Body of pancreas (tissue), 4 donors: Measurements from ENCODE around the gene ANKRD40CL. TPM values are rescaled to one million over a fixed set of nuclear protein-coding genes. Genes with fewer than 3 reads are reported as not detected.

Experiments
- ATAC-seq: fragments of 150-250 bp; one replicate; pipeline ENCODE4 v1.9.1; 2016
- DNase-seq, 4 donors: peaks; one replicate each; pipeline ENCODE4 v3.0.0-alpha.2; 2019
- H3K27ac ChIP-seq, 4 donors: fragments of 200-600 bp; sonication (generic); 1 replicate in 3 of 4; 2 replicates in 1 of 4; pipeline versions ENCODE4 v1.5.1 to v1.6.1; 2016 to 2019; ENCODE audit warnings: mild to moderate bottlenecking in 1 of 4, mixed read lengths in 1 of 4, moderate library complexity in 1 of 4
- H3K27me3 ChIP-seq, 2 donors: fragments of 200-600 bp; sonication (generic); one replicate each; pipeline ENCODE4 v1.6.0; 2016; ENCODE audit warnings: mild to moderate bottlenecking in 1 of 2
- H3K36me3 ChIP-seq, 2 donors: fragments of 200-600 bp; sonication (generic); replicated peaks in 1 of 2; 2 replicates each; pipeline ENCODE4 v1.5.1; 2016; ENCODE audit warnings: low read depth in 2 of 2; ENCODE audit not compliant: insufficient read depth in 1 of 2
- H3K4me1 ChIP-seq: fragments of 200-600 bp; sonication (generic); one replicate; pipeline ENCODE4 v1.6.0; 2016
- H3K4me3 ChIP-seq, 2 donors: fragments of 200-600 bp; sonication (generic); 1 replicate in 1 of 2; 2 replicates in 1 of 2; pipeline ENCODE4 v1.5.1; 2016 to 2019
- H3K9me3 ChIP-seq, 3 donors: fragments of 200-600 bp; sonication (generic); 1 replicate in 2 of 3; 2 replicates in 1 of 3; pipeline ENCODE4 v1.5.1; 2016
- CTCF ChIP-seq, 7 experiments: fragments of 450-650 bp in 4 of 7; fragments of 200-600 bp in 3 of 7; sonication (generic) in 3 of 7; IDR thresholded peaks; one replicate each; pipeline ENCODE4 v1.5.1; 2016 to 2019; ENCODE audit warnings: antibody characterized with exemption in 7 of 7
- POLR2A ChIP-seq, 3 donors: fragments of 450-650 bp; IDR thresholded peaks; one replicate each; pipeline ENCODE4 v1.6.1; 2016; ENCODE audit warnings: antibody characterized with exemption in 3 of 3, mild to moderate bottlenecking in 2 of 3
- WGBS, 2 donors: methylation state at CpG; one replicate each; pipeline ENCODE4 v1.1.5; 2017; 5-methylcytosine and 5-hydroxymethylcytosine counted together
- intact Hi-C: fragments of 100-400 bp; cut with DNase I; formaldehyde crosslinking; loops from one replicate; pipeline ENCODE4 v1.15.1; 2023
- total RNA-seq, 2 donors: library from RNA; depleted of rRNA; stranded (reverse); fragments of >200 nt; gene quantifications; one replicate each; pipeline ENCODE4 v1.1.0, GENCODE V29; 2016

ANKRD40CL gene
- total RNA-seq, 2 donors from 2014 or later: 1.6 TPM; not detected in 1

- ATAC-seq (peak; percentile 92), DNase-seq (peak; percentile 88 to 91 (median 89))
- H3K4me1 ChIP-seq: peaks cover 22% of the 10 kb centered on the region
- intact Hi-C loops: loop anchor here (10.0 kb wide), 1 partner anchor 172 kb away; no protein-coding TSS in a partner anchor
- H3K27ac ChIP-seq: no peak overlapping the region
- TF ChIP-seq POLR2A (IDR thresholded peaks at IDR 0.05) (no peak), CTCF (IDR thresholded peaks at IDR 0.05) (peak; percentile 97 to 100 (median 100))
- H3K27me3 ChIP-seq: no peaks in the 10 kb centered on the region
- H3K9me3 ChIP-seq: no peaks in the 10 kb centered on the region
- H3K36me3 ChIP-seq: no peaks in the 10 kb centered on the region
- no peak overlapping the region for H3K4me3 ChIP-seq
- 5 to 14% methylated on average over 7 of the region's 7 CpGs for WGBS, 2 donors
These were observed 15.9 kb upstream of the ANKRD40CL start for GRCh38 chr17:50783193-50783660.

GRCh38 chr17:50781167-50781566 is 13.8 kb upstream of the ANKRD40CL start:
- Histone ChIP-seq H3K9me3 (no peaks in the 10 kb centered on the region), H3K4me1 (peaks cover 21% of the 10 kb centered on the region), H3K36me3 (no peaks in the 10 kb centered on the region), H3K4me3 (no peak overlapping the region), H3K27me3 (no peaks in the 10 kb centered on the region), H3K27ac (no peak overlapping the region)
- DNase-seq (no peak), ATAC-seq (no peak)
- intact Hi-C loops: loop anchor here (10.0 kb wide), 1 partner anchor 174 kb away; no protein-coding TSS in a partner anchor
- WGBS, 2 donors: 57 to 58% methylated on average over 31 to 38 of the region's 38 CpGs
- TF ChIP-seq CTCF (IDR thresholded peaks at IDR 0.05): no peak
- TF ChIP-seq POLR2A (IDR thresholded peaks at IDR 0.05): no peak

DNA sequence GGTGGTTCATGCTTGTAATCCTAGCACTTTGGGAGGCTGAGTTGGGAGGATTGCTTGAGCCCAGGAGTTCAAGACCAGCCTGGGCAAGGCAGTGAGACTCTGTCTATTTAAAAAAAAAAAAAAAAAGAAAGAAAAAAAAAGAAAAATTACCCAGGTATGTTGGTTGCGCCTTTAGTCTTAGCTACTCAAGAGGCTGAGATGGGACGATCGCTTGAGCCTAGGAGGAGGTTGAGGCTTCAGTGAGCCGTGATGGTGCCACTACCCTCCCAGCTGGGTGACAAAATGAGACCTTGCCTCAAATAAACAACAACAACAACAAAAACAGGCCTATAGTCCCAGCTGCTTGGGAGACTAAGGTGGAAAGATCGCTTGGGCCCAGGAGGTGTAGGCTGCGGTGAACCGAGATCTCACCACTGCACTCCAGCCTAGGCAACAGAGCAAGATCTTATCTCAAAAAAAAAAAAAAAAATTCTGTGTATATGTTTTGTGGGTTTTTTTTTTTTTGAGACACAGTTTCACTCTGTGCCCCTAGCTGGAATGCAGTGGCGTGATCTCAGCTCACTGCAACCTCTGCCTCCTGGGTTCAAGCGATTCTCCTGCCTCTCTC is 12.5 kb upstream of the ANKRD40CL start:
- no peaks in the 10 kb centered on the region for H3K36me3 ChIP-seq
- WGBS, 2 donors: 88 to 90% methylated on average over 9 of the region's 9 CpGs
- DNase-seq: no peak
- TF ChIP-seq POLR2A (IDR thresholded peaks at IDR 0.05): no peak
- no peak for TF ChIP-seq CTCF (IDR thresholded peaks at IDR 0.05)
- H3K9me3 ChIP-seq: no peaks in the 10 kb centered on the region
- intact Hi-C loops: loop anchor here (10.0 kb wide), 1 partner anchor 175 kb away; no protein-coding TSS in a partner anchor
- no peak for ATAC-seq
- H3K4me1 ChIP-seq: peaks cover 8% of the 10 kb centered on the region
- H3K27me3 ChIP-seq: no peaks in the 10 kb centered on the region
- no peak overlapping the region for H3K27ac ChIP-seq
- H3K4me3 ChIP-seq: no peak overlapping the region

DNA sequence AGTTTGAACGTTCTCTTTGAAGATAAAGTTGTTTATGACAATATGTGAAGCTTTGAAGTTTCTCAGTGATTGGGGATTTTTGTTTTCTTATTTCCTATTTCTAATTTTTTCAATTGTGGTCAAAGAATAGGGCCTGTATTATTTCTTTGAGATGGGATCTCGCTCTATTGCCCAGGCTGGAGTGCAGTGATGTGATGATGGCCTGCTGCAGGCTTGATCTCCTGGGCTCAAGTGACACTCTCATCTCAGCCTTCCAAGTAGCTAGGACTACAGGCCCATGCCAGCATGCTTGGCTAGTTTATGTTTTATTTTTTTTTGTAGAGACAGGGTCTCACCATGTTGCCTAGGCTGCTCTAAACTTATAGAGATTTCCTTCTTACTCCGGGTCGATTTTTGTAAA is 11.7 kb upstream of the ANKRD40CL start:
- Histone ChIP-seq H3K9me3 (no peaks in the 10 kb centered on the region), H3K27ac (no peak overlapping the region), H3K36me3 (no peaks in the 10 kb centered on the region), H3K4me1 (peaks cover 7% of the 10 kb centered on the region), H3K4me3 (no peak overlapping the region), H3K27me3 (no peaks in the 10 kb centered on the region)
- 58 to 65% methylated on average over 4 of the region's 4 CpGs for WGBS, 2 donors
- DNase-seq (no peak), ATAC-seq (no peak)
- intact Hi-C loops: no loop called here
- TF ChIP-seq POLR2A (IDR thresholded peaks at IDR 0.05) (no peak), CTCF (IDR thresholded peaks at IDR 0.05) (no peak)

- TF ChIP-seq CTCF (IDR thresholded peaks at IDR 0.05) (no peak), POLR2A (IDR thresholded peaks at IDR 0.05) (no peak)
- WGBS, 2 donors: 81 to 84% methylated on average over 8 of the region's 8 CpGs
- Histone ChIP-seq H3K9me3 (no peaks in the 10 kb centered on the region), H3K4me3 (no peak overlapping the region), H3K36me3 (no peaks in the 10 kb centered on the region), H3K27me3 (no peaks in the 10 kb centered on the region), H3K4me1 (peaks cover 7% of the 10 kb centered on the region), H3K27ac (no peak overlapping the region)
- intact Hi-C loops: no loop called here
- ATAC-seq: no peak
- DNase-seq: no peak
These were observed 11.2 kb upstream of the ANKRD40CL start for GRCh38 chr17:50778471-50778870.
